H1 (cell line): Measurements from ENCODE around the gene LRRC14B. TPM values are rescaled to one million over a fixed set of nuclear protein-coding genes. Genes with fewer than 3 reads are reported as not detected.

ENCODE experiments used
- CTCF ChIA-PET: fragments of 300-600 bp; sonication (Branson Sonifier 250); formaldehyde crosslinking; loops from one replicate; lab custom pipeline; 2021; ENCODE audit not compliant: partially characterized antibody; lab: Charles Lee
- POLR2A ChIA-PET: fragments of 300-600 bp; sonication (Branson Sonifier 250); formaldehyde crosslinking; loops from one replicate; lab custom pipeline; 2021; ENCODE audit warnings: inconsistent platforms; ENCODE audit not compliant: partially characterized antibody; lab: Charles Lee
- DNase-seq, 2 experiments: peaks; one replicate each; pipeline versions ENCODE4 v3.0.0 to v3.0.0-alpha.2; 2010 to 2022; ENCODE audit warnings: low spot score in 2 of 2, low read depth in 1 of 2, mixed read lengths in 1 of 2
- FAIRE-seq: peaks from 2 replicates; lab custom pipeline; 2011; peaks lifted over from hg19 to GRCh38; lab: Jason Lieb, UNC
- H2AFZ ChIP-seq: 2 replicates; pipeline ENCODE4 v1.8.1; 2012; ENCODE audit warnings: low read length, inconsistent platforms
- H2AK5ac ChIP-seq: 2 replicates; pipeline ENCODE4 v1.6.1; 2013; ENCODE audit warnings: low read depth, low read length
- H2BK120ac ChIP-seq: replicated peaks from 2 replicates; pipeline ENCODE3; 2013; ENCODE audit warnings: low read depth, low read length, inconsistent platforms
- H2BK12ac ChIP-seq: 2 replicates; pipeline ENCODE4 v1.6.1; 2013; ENCODE audit warnings: low read depth, low read length
- H2BK15ac ChIP-seq: 2 replicates; pipeline ENCODE4 v1.6.1; 2013; ENCODE audit warnings: low read length
- H2BK20ac ChIP-seq: 2 replicates; pipeline ENCODE4 v1.6.1; 2013; ENCODE audit warnings: low read length
- H2BK5ac ChIP-seq: 2 replicates; pipeline ENCODE4 v1.6.1; 2013; ENCODE audit warnings: low read depth, low read length
- H3K14ac ChIP-seq: 2 replicates; pipeline ENCODE4 v1.6.1; 2013; ENCODE audit warnings: inconsistent platforms; ENCODE audit not compliant: insufficient read length
- H3K18ac ChIP-seq: 2 replicates; pipeline ENCODE4 v1.6.1; 2013; ENCODE audit warnings: low read length; ENCODE audit errors: extremely low read depth
- H3K23ac ChIP-seq: 2 replicates; pipeline ENCODE4 v1.6.1; 2013; ENCODE audit warnings: inconsistent platforms; ENCODE audit not compliant: insufficient read length
- H3K23me2 ChIP-seq: 2 replicates; pipeline ENCODE4 v1.6.1; 2013; ENCODE audit warnings: low read depth, low read length
- H3K27ac ChIP-seq: 2 replicates; pipeline ENCODE4 v1.6.1; 2011; ENCODE audit warnings: low read depth, low read length, inconsistent platforms
- H3K27me3 ChIP-seq, 4 experiments: replicated peaks in 1 of 4; 1 replicate in 1 of 4; 2 replicates in 3 of 4; pipeline versions ENCODE4 v1.6.1 to v1.8.1; 2011 to 2013; ENCODE audit warnings: low read length in 3 of 4, mild to moderate bottlenecking in 3 of 4, inconsistent platforms in 2 of 4, mixed read lengths in 2 of 4, moderate library complexity in 1 of 4; ENCODE audit not compliant: control insufficient read depth in 3 of 4, insufficient read depth in 3 of 4; ENCODE audit errors: extremely low read depth in 1 of 4
- H3K36me3 ChIP-seq, 4 experiments: 2 replicates each; pipeline versions ENCODE4 v1.6.1 to v1.8.1; 2011 to 2013; ENCODE audit warnings: mild to moderate bottlenecking in 4 of 4, low read length in 3 of 4, moderate library complexity in 2 of 4, control low read depth in 1 of 4, inconsistent platforms in 1 of 4; ENCODE audit not compliant: insufficient read depth in 4 of 4, control insufficient read depth in 2 of 4
- H3K4ac ChIP-seq: replicated peaks from 2 replicates; pipeline ENCODE3; 2013; ENCODE audit warnings: low read length, low read depth, mixed read lengths, inconsistent platforms; ENCODE audit not compliant: insufficient read length
- H3K4me1 ChIP-seq, 4 experiments: replicated peaks in 1 of 4; 1 replicate in 1 of 4; 2 replicates in 3 of 4; pipeline versions ENCODE4 v1.6.1 to v1.8.1; 2011 to 2013; ENCODE audit warnings: low read length in 3 of 4, inconsistent platforms in 2 of 4, mixed read lengths in 1 of 4; ENCODE audit not compliant: insufficient read depth in 4 of 4, control insufficient read depth in 3 of 4
- H3K4me2 ChIP-seq, 2 experiments: 2 replicates each; pipeline versions ENCODE4 v1.6.1 to v1.8.1; 2011 to 2013; ENCODE audit warnings: low read depth in 2 of 2, low read length in 2 of 2, control low read depth in 1 of 2, inconsistent platforms in 1 of 2, mild to moderate bottlenecking in 1 of 2; ENCODE audit not compliant: insufficient read depth in 1 of 2
- H3K4me3 ChIP-seq, 4 experiments: fragments of 200-600, 300-600 bp in 1 of 4; sonication (generic), shearing (Covaris generic), sonication (Bioruptor Twin) in 1 of 4; 2 replicates each; pipeline versions ENCODE4 v1.5.1 to v1.8.1; 2011 to 2016; ENCODE audit warnings: low read length in 4 of 4, low read depth in 3 of 4, control low read depth in 2 of 4, inconsistent platforms in 2 of 4, mild to moderate bottlenecking in 2 of 4, mixed read lengths in 1 of 4, moderate library complexity in 1 of 4; ENCODE audit not compliant: insufficient read depth in 2 of 4; ENCODE audit errors: extremely low read depth in 1 of 4
- H3K56ac ChIP-seq: replicated peaks from 2 replicates; pipeline ENCODE3; 2013; ENCODE audit warnings: low read depth, mild to moderate bottlenecking, mixed read lengths, low read length, inconsistent platforms; ENCODE audit not compliant: insufficient read length
- H3K79me1 ChIP-seq: 2 replicates; pipeline ENCODE4 v1.6.1; 2013; ENCODE audit warnings: low read depth, low read length, control low read depth
- H3K79me2 ChIP-seq, 2 experiments: 2 replicates each; pipeline versions ENCODE4 v1.6.1 to v1.8.1; 2012 to 2013; ENCODE audit warnings: low read length in 2 of 2, mild to moderate bottlenecking in 2 of 2, inconsistent platforms in 1 of 2; ENCODE audit not compliant: insufficient read depth in 2 of 2, control insufficient read depth in 1 of 2
- H3K9ac ChIP-seq, 4 experiments: replicated peaks in 1 of 4; 1 replicate in 1 of 4; 2 replicates in 3 of 4; pipeline versions ENCODE4 v1.6.1 to v1.8.1; 2011 to 2013; ENCODE audit warnings: low read depth in 3 of 4, low read length in 3 of 4, control low read depth in 2 of 4, mild to moderate bottlenecking in 2 of 4, moderate library complexity in 2 of 4, inconsistent platforms in 1 of 4; ENCODE audit errors: extremely low read depth in 1 of 4
- H3K9me3 ChIP-seq, 2 experiments: 2 replicates each; pipeline versions ENCODE4 v1.6.1 to v1.8.1; 2012 to 2013; ENCODE audit warnings: mild to moderate bottlenecking in 2 of 2, moderate library complexity in 2 of 2, control low read depth in 1 of 2, inconsistent platforms in 1 of 2, low read depth in 1 of 2, low read length in 1 of 2, mixed read lengths in 1 of 2; ENCODE audit not compliant: insufficient read depth in 2 of 2
- H4K20me1 ChIP-seq, 2 experiments: replicated peaks in 1 of 2; 2 replicates each; pipeline versions ENCODE3 to v1.8.1; 2011 to 2013; ENCODE audit warnings: inconsistent platforms in 2 of 2, low read length in 2 of 2, mild to moderate bottlenecking in 1 of 2; ENCODE audit not compliant: insufficient read depth in 2 of 2, control insufficient read depth in 1 of 2
- H4K5ac ChIP-seq: 2 replicates; pipeline ENCODE4 v1.6.1; 2013; ENCODE audit warnings: low read length, low read depth, mixed read lengths, inconsistent platforms; ENCODE audit not compliant: insufficient read length
- H4K8ac ChIP-seq: 2 replicates; pipeline ENCODE4 v1.8.0; 2013; ENCODE audit warnings: mild to moderate bottlenecking, moderate library complexity, low read length, inconsistent platforms; ENCODE audit not compliant: insufficient read depth; ENCODE audit errors: extremely low read depth
- H4K91ac ChIP-seq: replicated peaks from 2 replicates; pipeline ENCODE3; 2013; ENCODE audit warnings: low read length, mixed read lengths, inconsistent platforms; ENCODE audit not compliant: insufficient read length
- KDM1A ChIP-seq: fragments of 200-600, 300-600 bp; sonication (generic); IDR thresholded peaks from 2 replicates; pipeline ENCODE4 v1.7.1; 2016; ENCODE audit warnings: mild to moderate bottlenecking, low read length, borderline replicate concordance
- WGBS, 2 experiments: shearing (Covaris generic) in 1 of 2; methylation state at CpG; one replicate each; pipeline versions ENCODE4 v1.1.6 to v1.1.7; 2013 to 2015; ENCODE audit warnings: low lambda C conversion rate in 2 of 2, mixed read lengths in 2 of 2, inconsistent platforms in 1 of 2, low coverage in 1 of 2, missing lambda C conversion rate in 1 of 2; ENCODE audit not compliant: insufficient replicate concordance in 2 of 2, insufficient coverage in 1 of 2, insufficient read length in 1 of 2; ENCODE audit errors: extremely low coverage in 1 of 2, missing lambda C conversion rate in 1 of 2; 5-methylcytosine and 5-hydroxymethylcytosine counted together
- polyA plus RNA-seq, 7 experiments: library from polyadenylated mRNA; depleted of rRNA in 3 of 7; stranded (reverse) in 5 of 7; unstranded in 2 of 7; fragments of >200 nt in 5 of 7; fragments of 200-250 nt in 2 of 7; gene quantifications; 1 replicate in 5 of 7; 2 replicates in 1 of 7; 4 replicates in 1 of 7; pipeline versions ENCODE4 v1.2.1 to v1.2.3, GENCODE V29; 2011 to 2013; ENCODE audit warnings: missing spikeins in 2 of 7, mixed read lengths in 2 of 7
- total RNA-seq: library from RNA; stranded (reverse); fragmentation: NEBNext Ultra II Directional; extraction: Animal tissue kit (Norgen Biotek cat#: 25700); gene quantifications from 2 replicates; pipeline ENCODE4 v1.2.1, GENCODE V29; 2021

Gene LRRC14B
- total and polyA plus RNA-seq, 2 of the 8 experiments (the other 6 are each of a cell fraction or from before 2014, with no cell fraction given): not detected

GRCh38 chr5:176296-176823 lies 14.9 kb upstream of the LRRC14B start:
- H3K9ac ChIP-seq: no peak overlapping the region
- H4K20me1 ChIP-seq: peaks cover 0 to 11% of the 10 kb centered on the region in 2 experiments
- H3K4me3 ChIP-seq: no peak overlapping the region
- no peak overlapping the region for H2BK15ac ChIP-seq
- ChIA-PET POLR2A (interaction anchor here (0.6 to 0.8 kb wide), 2 partner anchors 11 to 23 kb away, joined by 3 read pairs; no protein-coding TSS in a partner anchor), CTCF (interaction anchor here (2.3 kb wide), 1 partner anchor 12 kb away, joined by 6 read pairs; no protein-coding TSS in a partner anchor)
- peaks cover under 1 to 28% (median 10%) of the 10 kb centered on the region in 4 experiments; a peak in 7 of 8 replicates for H3K36me3 ChIP-seq
- H4K8ac ChIP-seq: no peak overlapping the region
- no peak overlapping the region for H2BK120ac ChIP-seq
- H3K23me2 ChIP-seq: no peaks in the 10 kb centered on the region
- H3K56ac ChIP-seq: no peak overlapping the region
- no peak for FAIRE-seq
- H4K91ac ChIP-seq: no peak overlapping the region
- no peak overlapping the region for H2AK5ac ChIP-seq
- WGBS, 2 experiments: 89% methylated on average over 11 of the region's 11 CpGs; no CpG with 5 or more reads in 1 of the 2 experiments
- H2BK20ac ChIP-seq: no peak overlapping the region
- H3K14ac ChIP-seq: no peak overlapping the region
- no peaks in the 10 kb centered on the region for H3K79me2 ChIP-seq
- H3K27me3 ChIP-seq: no peaks in the 10 kb centered on the region; a peak in 1 of 7 replicates
- H4K5ac ChIP-seq: no peak overlapping the region
- no peaks in the 10 kb centered on the region for H3K9me3 ChIP-seq
- H3K4ac ChIP-seq: no peak overlapping the region
- no peak overlapping the region for H3K27ac ChIP-seq
- TF ChIP-seq KDM1A: no peak
- DNase-seq: no peak
- no peaks in the 10 kb centered on the region for H3K79me1 ChIP-seq
- H3K4me1 ChIP-seq: no peaks in the 10 kb centered on the region
- no peak overlapping the region for H3K18ac ChIP-seq
- H2BK5ac ChIP-seq: no peak overlapping the region
- H2AFZ ChIP-seq: no peak overlapping the region
- H3K4me2 ChIP-seq: no peak overlapping the region
- H3K23ac ChIP-seq: no peak overlapping the region
- no peak overlapping the region for H2BK12ac ChIP-seq
